Left kidney (tissue), 2 donors: ENCODE data around the gene TIMM13. TPM values are rescaled to one million over a fixed set of nuclear protein-coding genes. Genes with fewer than 3 reads are reported as not detected.
"Not testable (repeated sequence)": the region's sequence is repeated elsewhere in the genome, so short reads cannot be mapped to it uniquely, and the experiment has no call there.

ENCODE experiments used
- DNase-seq: peaks from one replicate; pipeline ENCODE4 v3.0.0-alpha.2; 2013
- polyA plus RNA-seq: library from polyadenylated mRNA; unstranded; fragments of 120-200 nt; gene quantifications from one replicate; pipeline ENCODE4 v1.2.1, GENCODE V29; 2013; ENCODE audit not compliant: insufficient read length

TIMM13 gene
- polyA plus RNA-seq, 1 donor, result 50.6 TPM

DNA sequence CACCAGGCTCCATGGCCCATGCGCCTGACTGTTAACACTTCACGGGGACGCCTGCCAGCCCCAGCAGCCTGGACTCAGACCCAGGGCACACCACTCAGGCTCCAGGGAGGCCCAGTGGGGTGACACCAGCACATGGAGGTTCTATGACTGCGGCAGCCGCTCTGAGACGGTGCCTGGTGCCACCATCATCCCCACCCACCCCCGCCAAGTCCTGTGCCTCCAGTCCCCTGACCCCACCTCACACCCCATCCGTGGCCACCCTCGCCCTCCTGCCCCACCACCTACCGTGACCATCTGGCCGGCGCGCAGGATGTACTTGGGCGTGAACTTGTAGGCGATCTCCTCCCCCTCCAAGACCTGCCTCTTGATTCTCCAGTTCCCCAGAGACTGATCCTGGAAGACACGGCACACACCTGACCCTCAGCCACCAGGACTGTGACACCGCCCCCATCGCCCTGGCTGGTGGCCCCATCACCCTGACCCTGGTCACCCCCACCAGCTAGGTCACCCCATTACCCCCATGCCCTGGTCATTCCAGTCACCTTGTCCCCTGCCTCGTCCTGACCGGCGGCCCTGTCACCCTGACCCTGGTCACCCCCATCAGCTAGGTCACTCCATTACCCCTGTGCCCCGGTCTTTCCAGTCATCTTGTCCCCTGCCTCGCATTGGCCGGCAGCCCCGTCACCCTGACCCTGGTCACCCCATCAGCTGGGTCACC lies 4.9 kb upstream of the TIMM13 start:
- DNase-seq, result no peak

DNA sequence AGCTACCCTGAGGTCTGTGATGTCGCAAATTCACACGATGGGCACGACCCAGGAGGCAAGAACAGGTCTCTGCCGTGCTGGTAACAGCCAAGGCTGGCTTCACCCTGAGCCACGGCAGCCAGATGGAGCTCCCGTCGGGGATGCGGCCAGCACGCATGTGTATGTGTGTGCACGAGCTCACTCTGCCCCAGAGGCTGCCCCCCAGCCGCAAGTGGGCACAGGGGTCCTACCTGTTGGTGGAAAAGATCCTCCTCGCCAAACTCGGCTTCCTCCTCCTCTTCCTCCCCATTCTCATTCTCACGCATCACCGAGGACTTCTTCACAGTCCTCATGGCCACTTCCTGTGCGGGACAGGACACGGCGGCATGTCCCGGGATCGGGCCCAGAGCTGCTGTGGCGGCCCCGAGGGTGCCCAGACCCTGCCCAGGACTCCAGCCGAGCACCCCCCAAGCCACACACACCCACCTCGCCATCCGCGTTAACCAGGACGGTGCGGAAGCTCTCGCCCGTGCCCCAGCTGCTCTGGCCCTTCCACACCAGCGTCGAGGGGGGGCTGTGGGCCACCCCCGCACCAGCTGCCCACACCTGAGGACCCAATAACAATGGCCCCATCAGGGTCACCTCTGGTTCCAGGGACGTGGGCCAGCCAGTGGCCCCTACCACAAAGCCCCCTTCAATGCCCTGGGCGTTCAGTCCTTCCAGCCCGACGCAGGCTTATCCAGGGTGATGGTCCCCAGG lies 4.1 kb upstream of the TIMM13 start:
- no peak for DNase-seq

DNA sequence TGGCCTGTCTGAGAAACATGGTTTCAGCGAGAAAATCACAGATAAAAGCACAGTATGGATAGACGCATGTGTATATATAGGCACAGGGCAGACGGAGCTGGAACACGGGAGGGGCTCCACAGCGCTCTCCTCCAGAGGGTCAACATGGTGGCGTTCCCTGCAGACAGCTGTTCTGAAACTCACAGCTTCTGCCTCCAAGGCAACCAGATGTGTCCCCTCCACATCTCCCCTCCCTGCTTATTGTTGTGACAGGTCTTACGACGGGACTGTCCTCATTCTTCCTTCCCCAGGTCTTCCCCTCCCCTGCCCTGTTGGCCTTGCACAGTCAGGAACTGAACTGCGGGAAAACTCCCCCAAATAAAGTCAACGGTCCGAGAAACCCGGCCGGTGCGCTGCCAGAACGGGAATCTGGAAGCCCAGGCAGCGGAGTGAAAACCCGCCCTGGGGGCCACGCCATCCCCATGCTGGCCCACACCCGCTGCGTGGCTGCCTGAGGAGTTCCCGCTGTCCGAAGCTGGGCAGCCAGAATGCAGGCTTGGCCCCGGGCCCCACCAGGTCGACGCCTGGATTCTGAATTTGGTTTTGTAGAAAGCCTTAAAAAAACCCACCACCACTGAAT lies 2.6 kb upstream of the TIMM13 start:
- DNase-seq, result no peak

DNA sequence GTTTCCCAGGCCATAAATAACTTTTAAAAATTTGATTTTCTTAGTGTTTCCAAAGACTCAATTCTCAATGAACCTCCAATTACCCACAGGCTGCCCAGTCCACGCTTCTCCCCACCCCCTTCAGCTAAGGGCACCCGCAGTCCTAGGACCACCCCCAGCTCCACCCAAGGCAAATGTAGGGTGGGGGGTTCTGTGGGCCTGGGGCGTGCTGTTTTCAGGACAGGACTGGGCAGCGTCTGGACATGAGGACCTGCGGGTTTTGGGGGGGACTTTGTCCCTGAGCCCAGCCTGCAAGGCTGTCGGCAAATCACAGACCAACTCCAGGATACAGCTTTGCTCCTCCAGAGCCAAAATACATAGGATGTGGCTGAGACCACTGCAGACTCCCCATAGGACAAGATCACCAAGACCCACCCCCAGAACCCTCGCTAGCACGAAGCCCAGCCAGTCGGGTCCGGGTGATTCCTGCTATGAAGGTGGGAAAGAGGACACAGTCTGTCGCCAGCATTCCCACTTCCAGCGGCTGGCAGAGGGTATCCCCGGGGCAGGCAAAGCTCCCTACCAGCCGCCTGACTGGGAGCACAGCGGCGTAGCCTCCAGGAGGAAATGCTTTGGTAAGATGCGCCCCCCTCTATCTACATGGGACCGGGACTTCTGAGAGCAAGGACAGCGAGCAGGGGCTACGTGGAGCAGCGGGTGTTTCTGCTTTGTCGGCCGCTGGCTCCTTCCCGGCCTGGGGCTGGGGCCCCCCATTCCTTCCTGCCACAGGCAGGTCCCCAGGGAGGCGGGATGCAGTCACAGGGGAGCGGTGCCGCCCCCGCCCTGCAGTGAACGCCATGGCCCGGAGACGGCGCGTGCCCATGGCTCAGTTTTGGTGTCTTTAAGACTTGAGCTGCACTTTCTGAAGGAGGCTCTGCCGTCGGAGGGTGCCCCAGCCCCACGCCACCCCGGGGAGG lies 1.6 kb upstream of the TIMM13 start:
- no peak for DNase-seq

DNA sequence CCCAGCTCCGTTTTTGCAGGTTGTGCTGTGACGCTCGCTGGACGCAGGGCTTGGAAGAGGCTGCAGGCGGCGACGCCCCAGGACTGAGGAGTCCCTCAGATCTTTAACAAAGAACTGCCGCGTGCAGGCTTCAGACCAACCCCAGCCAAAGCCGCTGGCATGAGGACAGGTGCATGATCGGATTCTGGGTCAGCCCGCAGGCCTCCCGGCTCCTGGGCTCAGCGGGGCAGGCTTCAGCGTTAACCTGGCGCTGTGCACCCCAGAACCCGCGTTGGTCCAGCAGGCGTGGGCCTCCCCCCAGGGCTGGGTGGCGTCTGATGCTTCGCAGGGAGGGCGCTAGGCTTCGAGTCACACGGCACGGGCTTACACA lies 920 bp upstream of the TIMM13 start:
- DNase-seq, result no peak

DNA sequence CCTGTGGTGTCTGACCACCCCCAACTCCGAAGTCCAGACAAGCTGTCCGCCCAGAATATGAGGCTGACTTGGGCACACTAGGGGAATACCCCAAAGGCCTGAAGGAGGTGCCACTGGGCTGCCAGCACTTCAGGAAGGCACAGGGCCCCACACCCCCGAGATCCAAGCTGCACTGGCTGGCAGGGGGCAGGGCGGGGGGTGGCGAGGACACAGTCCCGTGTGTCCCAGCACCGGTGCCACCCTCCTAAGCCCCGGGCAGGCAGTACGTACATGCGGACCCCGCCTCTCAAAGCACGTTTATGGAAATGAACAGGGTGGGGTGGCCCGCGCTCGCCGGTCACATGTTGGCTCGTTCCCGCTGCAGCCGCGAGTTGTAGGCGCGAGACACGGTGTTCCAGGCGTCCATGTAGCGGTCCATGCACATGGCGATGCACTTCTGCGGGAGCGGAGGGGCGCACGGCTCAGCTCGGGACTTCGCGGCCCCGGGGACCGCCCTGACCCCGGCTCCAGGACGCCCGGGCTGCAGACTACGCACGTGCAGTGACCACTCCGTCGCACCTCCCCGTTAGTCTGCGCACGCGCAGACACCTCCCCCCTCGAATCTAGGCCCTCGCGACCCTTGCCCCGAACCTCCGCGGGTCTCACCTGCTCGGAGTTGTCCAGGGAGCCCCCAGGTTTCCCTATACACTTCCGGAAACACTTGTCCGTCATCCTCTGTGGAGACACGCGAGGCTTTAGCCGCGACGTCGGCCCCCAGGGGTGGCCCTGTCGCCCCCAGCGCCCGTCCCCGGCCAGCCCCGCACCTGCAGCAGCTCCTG lies 566 bp downstream of the TIMM13 start:
- DNase-seq, result no peak

DNA sequence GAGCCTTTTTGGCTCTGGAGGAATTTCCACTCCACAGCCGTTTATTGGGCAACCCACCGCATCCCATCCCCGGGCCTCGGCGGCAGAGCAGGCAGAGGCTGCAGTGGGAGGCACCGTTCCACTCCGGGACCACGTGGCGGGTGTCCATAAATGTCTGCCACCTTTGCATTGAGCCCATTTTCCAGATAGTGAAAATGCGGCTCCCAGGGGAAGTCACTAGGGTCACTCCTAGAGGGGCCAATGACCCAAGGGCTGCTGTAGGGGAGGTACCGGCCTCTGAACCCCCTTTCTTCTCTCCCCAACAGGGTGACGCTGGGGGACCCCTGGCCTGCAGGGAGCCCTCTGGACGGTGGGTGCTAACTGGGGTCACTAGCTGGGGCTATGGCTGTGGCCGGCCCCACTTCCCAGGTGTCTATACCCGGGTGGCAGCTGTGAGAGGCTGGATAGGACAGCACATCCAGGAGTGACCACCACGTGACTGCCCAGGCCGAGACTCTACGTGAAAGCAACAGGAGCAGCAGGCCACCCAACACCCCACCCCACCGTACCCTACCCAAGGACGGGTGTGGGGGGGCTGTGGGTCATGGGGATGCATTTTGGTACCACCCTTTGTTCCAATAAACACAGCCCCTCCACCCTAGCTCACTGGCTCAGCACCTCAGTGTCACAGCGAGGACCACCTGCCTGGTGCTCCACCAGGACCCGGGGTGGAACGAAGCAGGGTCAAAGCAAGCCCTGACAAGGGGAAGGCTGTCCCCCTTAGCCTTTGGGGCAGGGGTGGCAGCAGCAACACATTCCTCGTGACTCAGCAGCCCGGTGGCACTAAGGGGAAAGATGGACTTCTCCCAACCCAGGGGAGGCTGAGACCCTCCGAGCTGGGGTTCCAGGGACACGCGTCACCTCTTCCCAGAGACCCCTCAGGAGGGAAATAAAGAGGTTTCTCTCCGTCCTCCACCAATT lies 1.5 kb downstream of the TIMM13 start:
- DNase-seq, result no peak

DNA sequence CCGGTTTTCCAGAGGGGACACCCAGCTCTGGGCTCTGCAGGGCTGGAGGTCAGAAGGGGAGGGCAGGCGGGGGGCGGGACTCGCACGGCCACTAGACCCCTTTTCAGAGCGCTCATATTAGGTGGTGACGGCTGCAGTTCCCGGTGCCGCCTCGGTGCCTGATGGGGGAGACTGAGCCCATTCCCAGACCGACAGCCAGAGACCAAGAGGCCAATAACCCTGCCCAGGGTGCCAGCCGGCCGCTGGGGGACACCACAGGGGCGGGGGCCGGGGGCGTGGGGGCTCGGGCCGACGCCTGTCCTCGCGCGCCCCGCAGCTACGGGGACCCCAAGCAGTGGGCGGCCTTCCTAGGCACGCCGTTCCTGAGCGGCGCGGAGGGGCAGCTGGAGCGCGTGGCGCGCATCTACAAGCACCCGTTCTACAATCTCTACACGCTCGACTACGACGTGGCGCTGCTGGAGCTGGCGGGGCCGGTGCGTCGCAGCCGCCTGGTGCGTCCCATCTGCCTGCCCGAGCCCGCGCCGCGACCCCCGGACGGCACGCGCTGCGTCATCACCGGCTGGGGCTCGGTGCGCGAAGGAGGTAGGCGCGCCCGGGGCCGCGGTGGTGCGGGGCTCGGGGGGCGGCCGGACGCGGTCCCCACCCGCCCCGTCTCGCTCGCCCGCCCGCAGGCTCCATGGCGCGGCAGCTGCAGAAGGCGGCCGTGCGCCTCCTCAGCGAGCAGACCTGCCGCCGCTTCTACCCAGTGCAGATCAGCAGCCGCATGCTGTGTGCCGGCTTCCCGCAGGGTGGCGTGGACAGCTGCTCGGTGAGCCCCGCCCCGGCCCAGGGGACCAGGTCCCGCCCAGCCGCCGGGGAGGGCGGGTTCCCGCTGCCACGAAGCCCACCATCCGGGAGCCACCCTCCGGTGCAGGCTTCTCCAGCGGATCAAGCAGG lies 2.4 kb downstream of the TIMM13 start:
- DNase-seq, result no peak

DNA sequence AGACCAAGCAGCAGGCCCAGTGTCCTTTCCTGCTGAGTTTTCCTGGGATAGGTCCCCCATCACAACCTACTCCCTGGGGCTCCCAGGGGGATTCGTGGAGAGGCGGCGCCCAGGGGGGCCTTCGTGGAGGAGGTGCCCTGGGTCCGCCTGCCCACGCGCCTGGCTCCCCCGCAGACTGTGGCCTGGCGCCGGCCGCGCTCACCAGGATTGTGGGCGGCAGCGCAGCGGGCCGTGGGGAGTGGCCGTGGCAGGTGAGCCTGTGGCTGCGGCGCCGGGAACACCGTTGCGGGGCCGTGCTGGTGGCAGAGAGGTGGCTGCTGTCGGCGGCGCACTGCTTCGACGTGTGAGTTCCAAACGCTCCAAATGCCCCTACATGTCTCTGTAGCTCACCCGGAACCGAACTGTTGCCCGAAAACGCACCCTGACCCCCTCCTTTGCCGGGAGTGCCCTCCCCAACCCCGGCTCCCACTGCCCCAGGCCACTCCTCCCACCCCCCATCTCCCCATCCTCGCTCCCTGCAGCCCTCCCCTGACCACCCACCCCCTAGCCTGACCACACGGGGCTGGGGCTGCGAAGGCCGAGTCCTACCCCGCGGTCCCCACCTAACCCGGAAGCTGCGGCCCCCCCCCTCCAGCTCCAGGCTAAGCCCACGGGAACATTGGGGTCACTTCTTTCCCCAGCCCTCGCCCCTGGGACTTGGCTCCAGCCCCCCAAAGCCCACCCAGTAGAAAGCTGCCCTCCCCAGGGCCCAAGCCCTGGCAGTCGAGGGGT lies 3.3 kb downstream of the TIMM13 start:
- no peak for DNase-seq

DNA sequence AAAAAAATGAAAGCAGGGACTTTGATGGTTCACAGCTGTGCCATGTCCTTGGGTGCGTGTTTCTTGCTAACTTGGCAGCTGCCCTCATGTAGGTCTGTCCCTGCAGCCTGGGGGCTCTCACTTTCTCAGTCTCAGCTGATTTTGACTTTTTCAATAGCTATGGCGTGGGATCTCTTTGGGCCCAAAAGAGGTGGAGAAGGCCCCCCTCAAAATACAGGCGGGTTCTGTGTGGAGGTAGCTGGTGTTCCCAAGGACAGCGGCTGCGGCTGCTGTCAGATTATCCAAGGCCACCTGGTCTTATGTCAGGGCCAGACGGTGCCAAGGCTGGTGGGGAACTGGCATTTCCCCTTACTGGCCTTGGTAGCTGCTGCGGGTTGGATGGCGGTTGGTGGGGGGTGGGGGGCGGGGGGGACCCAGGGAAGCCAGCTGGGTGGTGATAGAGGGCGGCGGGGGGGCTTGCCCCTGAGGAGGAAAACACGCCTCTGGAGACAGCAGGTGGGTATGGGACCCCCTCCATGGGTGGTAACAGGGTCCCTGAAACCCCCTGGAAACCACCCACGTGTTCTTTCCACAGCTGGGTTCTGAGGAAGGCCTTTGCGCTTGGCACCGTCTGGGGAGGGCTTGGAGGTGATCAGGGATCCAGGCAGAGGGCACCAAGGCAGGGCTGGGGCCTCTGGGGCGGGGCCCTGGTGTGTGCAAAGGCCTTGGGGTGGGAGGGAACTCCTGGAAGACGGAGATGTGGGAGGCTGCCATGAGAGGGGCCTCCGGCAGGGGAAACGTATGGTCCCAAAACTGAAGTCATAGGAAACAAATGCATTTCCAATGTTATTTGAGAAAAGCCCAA lies 4.1 kb downstream of the TIMM13 start:
- DNase-seq, result no peak

DNA sequence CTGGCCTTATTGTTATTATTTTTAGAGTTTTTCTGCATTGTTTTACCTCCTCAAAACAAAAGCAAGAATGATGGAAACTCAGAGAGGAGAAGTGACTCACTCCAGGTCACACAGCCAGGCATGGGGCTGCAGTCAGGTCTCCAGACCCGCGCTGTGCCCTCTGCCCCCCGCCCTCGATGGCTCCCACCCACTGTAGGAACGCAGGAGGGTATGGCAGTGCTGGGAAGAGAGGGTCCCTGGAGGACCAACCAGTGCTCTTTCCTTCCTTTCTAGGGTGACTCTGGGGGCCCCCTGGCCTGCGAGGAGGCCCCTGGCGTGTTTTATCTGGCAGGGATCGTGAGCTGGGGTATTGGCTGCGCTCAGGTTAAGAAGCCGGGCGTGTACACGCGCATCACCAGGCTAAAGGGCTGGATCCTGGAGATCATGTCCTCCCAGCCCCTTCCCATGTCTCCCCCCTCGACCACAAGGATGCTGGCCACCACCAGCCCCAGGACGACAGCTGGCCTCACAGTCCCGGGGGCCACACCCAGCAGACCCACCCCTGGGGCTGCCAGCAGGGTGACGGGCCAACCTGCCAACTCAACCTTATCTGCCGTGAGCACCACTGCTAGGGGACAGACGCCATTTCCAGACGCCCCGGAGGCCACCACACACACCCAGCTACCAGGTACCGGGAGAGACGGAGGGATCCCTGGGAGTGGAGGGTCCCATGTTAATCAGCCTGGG lies 5.6 kb downstream of the TIMM13 start:
- no peak for DNase-seq

DNA sequence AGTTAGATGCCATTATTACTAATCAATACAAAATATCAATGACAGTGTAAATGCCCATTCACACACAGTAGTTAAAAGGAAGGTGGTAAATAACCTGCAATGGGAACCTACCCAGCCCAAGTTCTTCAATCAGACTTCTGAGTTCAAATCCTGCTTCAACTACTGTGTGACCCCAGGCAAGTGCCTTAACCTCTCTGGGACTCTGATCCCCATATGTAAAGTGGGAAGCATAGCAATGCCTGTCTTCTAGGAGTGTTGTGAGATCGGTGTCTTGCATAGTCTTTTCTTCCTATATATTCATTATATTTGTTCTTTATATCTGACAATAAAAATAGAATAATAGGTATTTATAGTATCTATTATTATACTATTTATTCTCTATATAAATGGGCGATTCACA lies 6.9 kb downstream of the TIMM13 start:
- DNase-seq, result no peak

DNA sequence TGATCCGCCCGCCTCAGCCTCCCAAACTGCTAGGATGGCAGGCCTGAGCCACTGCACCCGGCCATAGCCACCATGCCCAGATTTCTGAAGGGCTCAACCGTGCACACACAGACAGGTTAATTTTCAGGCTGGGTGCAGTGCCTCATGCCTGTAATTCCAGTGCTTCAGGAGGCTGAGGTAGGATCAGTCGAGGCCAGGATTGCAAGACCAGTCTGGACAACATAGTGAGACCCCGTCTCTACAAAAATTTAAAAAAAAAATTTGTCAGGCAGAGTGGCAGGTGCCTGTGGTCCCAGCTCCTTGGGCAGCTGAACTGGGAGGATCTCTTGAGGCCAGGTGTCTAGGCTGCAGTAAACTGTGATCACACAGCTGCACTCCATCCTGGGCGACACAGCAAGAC lies 7.6 kb downstream of the TIMM13 start:
- DNase-seq, result no peak

DNA sequence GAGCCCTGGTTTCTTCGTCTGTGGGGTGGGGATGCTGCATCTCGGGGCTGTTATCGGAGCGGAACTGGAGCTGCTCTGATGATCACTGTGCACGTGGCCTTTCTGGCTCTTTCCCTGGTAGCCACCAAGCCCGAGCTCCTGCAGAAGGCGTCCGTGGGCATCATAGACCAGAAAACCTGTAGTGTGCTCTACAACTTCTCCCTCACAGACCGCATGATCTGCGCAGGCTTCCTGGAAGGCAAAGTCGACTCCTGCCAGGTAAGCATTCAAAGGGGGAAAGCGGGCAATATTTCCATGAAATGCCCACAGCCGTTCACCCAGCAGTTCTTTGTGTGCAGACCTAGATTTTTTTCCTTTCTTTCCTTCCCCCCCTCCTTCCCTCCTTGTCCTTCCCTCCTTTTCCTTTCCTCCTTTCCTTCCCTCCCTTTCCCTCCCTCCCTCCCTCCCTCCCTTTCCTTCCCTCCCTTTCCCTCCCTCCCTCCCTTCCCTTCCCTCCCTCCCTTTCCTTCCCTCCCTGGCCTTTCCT lies 9.4 kb downstream of the TIMM13 start:
- no peak for DNase-seq

DNA sequence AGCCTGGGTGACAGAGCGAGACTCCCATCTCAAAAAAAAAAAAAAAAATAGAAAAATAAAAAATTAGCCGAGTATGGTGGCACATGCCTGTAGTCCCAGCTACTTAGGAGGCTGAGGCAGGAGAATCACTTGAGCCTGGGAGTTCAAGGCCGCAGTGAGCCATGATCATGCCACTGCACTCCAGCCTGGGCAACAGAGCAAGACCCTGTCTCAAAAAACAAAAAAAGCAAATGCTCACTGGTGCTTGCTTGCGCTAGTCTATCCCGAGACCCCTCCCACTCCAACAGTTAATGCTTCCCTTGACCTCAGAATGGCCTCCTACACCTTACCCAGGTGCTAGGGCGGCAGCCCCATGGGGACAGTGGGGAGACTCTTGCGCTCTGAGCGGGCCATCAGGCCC lies 9.9 kb downstream of the TIMM13 start:
- not testable (repeated sequence) for DNase-seq
